Subcutaneous abdominal adipose tissue (tissue), 5 donors: ENCODE results near the gene COMMD2.

Experiments used
- H3K27ac ChIP-seq: one replicate; pipeline ENCODE4 v1.7.0; 2013; ENCODE audit warnings: low read depth, mild to moderate bottlenecking, inconsistent platforms, low read length, moderate library complexity
- H3K27me3 ChIP-seq, 5 donors: one replicate each; pipeline ENCODE4 v1.7.0; 2013; ENCODE audit warnings: low read length in 5 of 5, inconsistent platforms in 1 of 5; ENCODE audit not compliant: control insufficient read depth in 5 of 5, insufficient read depth in 4 of 5
- H3K36me3 ChIP-seq, 5 donors: one replicate each; pipeline ENCODE4 v1.7.0; 2013; ENCODE audit warnings: low read length in 5 of 5; ENCODE audit not compliant: control insufficient read depth in 5 of 5, insufficient read depth in 5 of 5
- H3K4me1 ChIP-seq, 5 donors: one replicate each; pipeline ENCODE4 v1.7.0; 2013; ENCODE audit warnings: low read length in 5 of 5, mild to moderate bottlenecking in 3 of 5, moderate library complexity in 1 of 5; ENCODE audit not compliant: control insufficient read depth in 5 of 5, insufficient read depth in 5 of 5
- H3K4me3 ChIP-seq, 5 donors: one replicate each; pipeline ENCODE4 v1.7.0; 2013; ENCODE audit warnings: low read length in 5 of 5, low read depth in 1 of 5
- H3K9ac ChIP-seq, 5 donors: one replicate each; pipeline ENCODE4 v1.7.0; 2013; ENCODE audit warnings: low read length in 5 of 5, mild to moderate bottlenecking in 4 of 5, moderate library complexity in 3 of 5
- H3K9me3 ChIP-seq, 5 donors: one replicate each; pipeline ENCODE4 v1.7.0; 2013; ENCODE audit warnings: low read length in 5 of 5; ENCODE audit not compliant: control insufficient read depth in 5 of 5
- donor health status: healthy.
- donor health status: healthy.
- donor health status: healthy.
- donor health status: healthy.
- donor health status: healthy.

COMMD2 gene

GRCh38 chr3:149736953-149737205, 15.4 kb downstream of the COMMD2 start:
- no peaks in the 10 kb centered on the region for H3K4me1 ChIP-seq
- no peak overlapping the region for H3K9ac ChIP-seq
- H3K36me3 ChIP-seq: peaks cover 16 to 32% (median 27%) of the 10 kb centered on the region in 5 donors
- H3K27me3 ChIP-seq: no peaks in the 10 kb centered on the region
- H3K4me3 ChIP-seq: no peak overlapping the region
- no peak overlapping the region for H3K27ac ChIP-seq
- H3K9me3 ChIP-seq: no peaks in the 10 kb centered on the region

DNA sequence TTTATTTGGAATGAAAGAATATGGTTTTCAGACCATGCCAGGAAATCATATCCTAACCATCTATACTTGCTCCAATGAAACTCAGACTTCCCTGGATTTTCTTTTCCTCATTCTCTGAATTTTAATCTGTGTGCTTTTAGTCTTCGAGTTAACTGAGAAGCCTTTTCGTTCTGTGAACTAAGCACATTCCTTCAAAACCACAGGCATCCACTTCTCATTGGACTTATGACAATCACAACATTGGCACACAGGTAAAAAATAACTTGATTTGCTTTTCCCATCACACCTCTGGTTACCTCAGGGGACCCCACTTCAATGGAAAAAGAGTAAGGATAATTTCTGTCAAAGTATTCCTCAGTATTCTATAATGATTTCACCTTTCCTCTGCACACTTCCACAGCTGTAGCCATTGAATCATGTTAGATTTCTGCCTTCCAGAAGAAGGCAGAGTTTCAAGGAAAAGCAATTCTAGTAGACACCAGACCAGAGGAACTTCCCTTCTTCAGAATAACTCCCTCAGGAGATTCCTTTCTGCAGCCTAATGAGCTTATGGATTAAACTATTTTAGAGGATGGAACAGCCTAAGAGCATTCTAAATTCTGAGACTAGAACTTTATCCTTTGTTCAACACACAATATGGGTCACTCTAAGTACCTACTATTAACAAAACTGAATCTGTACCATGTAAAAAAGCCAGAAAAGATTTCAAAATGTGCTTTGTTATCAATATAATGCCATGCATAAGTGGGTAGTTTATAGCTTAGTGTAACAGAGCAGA, 15.9 kb downstream of the COMMD2 start:
- Histone ChIP-seq H3K27me3 (no peaks in the 10 kb centered on the region), H3K27ac (no peak overlapping the region)

GRCh38 chr3:149732234-149732633, 20.1 kb downstream of the COMMD2 start:
- H3K4me1 ChIP-seq: no peaks in the 10 kb centered on the region
- peaks cover 0 to 8% (median 0%) of the 10 kb centered on the region in 5 donors for H3K36me3 ChIP-seq
- no peak overlapping the region for H3K27ac ChIP-seq
- H3K9ac ChIP-seq: no peak overlapping the region
- H3K9me3 ChIP-seq: no peaks in the 10 kb centered on the region
- H3K27me3 ChIP-seq: no peaks in the 10 kb centered on the region
- no peak overlapping the region for H3K4me3 ChIP-seq

More for the DNA sequence above, 15.9 kb downstream of the COMMD2 start:
- Histone ChIP-seq H3K4me3 (no peak overlapping the region), H3K9me3 (no peaks in the 10 kb centered on the region), H3K4me1 (no peaks in the 10 kb centered on the region), H3K36me3 (peaks cover 15 to 32% (median 24%) of the 10 kb centered on the region in 5 donors), H3K9ac (no peak overlapping the region)

- Histone ChIP-seq H3K27me3 (no peaks in the 10 kb centered on the region), H3K4me1 (no peaks in the 10 kb centered on the region), H3K4me3 (no peak overlapping the region), H3K36me3 (peaks cover 0 to 3% (median 0%) of the 10 kb centered on the region in 5 donors), H3K9ac (no peak overlapping the region), H3K27ac (no peak overlapping the region), H3K9me3 (no peaks in the 10 kb centered on the region)
These were observed 24.6 kb downstream of the COMMD2 start for GRCh38 chr3:149727656-149728055.

GRCh38 chr3:149726716-149727407, 25.4 kb downstream of the COMMD2 start:
- H3K9me3 ChIP-seq: no peaks in the 10 kb centered on the region
- no peak overlapping the region for H3K4me3 ChIP-seq
- H3K36me3 ChIP-seq: peaks cover 0 to 3% (median 0%) of the 10 kb centered on the region in 5 donors
- H3K9ac ChIP-seq: no peak overlapping the region
- no peaks in the 10 kb centered on the region for H3K4me1 ChIP-seq
- no peak overlapping the region for H3K27ac ChIP-seq
- no peaks in the 10 kb centered on the region for H3K27me3 ChIP-seq

- Histone ChIP-seq H3K27ac (no peak overlapping the region), H3K27me3 (no peaks in the 10 kb centered on the region), H3K36me3 (no peaks in the 10 kb centered on the region), H3K9ac (no peak overlapping the region), H3K9me3 (peaks cover 0 to 6% (median 4%) of the 10 kb centered on the region in 5 donors), H3K4me3 (no peak overlapping the region), H3K4me1 (no peaks in the 10 kb centered on the region)
These were observed 28.5 kb downstream of the COMMD2 start for GRCh38 chr3:149723781-149724180.

- peaks cover 0 to 6% (median 4%) of the 10 kb centered on the region in 5 donors for H3K9me3 ChIP-seq
- no peaks in the 10 kb centered on the region for H3K36me3 ChIP-seq
- H3K27me3 ChIP-seq: no peaks in the 10 kb centered on the region
- H3K9ac ChIP-seq: no peak overlapping the region
- peaks cover 0 to 3% (median 0%) of the 10 kb centered on the region in 5 donors for H3K4me1 ChIP-seq
- H3K27ac ChIP-seq: no peak overlapping the region
- no peak overlapping the region for H3K4me3 ChIP-seq
These were observed 31.4 kb downstream of the COMMD2 start for GRCh38 chr3:149720918-149721317.

DNA sequence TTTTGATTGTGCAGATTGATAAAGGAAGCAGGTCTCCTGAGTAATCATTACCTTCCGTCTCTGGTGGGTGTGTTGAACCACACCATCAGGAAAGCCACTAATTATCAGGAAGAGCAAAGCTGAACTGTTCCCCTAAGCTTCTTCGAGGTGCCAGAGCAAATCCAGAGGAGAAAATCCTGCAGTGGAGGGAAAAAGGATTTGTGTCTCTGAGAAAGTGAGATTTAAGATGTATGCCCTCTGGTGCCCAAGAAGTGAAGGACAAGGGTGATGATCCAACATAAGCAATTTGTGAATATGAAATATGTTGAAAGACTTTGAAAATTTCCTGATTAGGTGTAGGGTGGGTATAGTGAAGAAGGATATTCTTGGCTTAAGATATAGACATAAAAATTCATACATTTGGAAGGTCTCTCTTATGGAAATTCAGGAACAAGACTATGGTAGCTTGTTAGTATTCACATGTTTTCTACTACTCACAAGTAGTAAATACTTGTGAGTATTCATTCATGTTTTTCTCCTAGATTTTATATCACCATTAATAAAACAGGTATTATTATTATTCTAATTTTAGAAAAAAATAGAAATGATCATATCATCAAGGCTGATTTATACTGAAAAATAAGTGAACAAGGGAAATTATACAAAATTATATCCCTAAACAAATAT, 34.8 kb downstream of the COMMD2 start:
- peaks cover 0 to 3% (median 0%) of the 10 kb centered on the region in 5 donors for H3K4me1 ChIP-seq
- H3K27me3 ChIP-seq: no peaks in the 10 kb centered on the region
- no peak overlapping the region for H3K27ac ChIP-seq
- no peaks in the 10 kb centered on the region for H3K36me3 ChIP-seq
- peaks cover 0 to 6% (median 4%) of the 10 kb centered on the region in 5 donors for H3K9me3 ChIP-seq
- peak overlapping the region in 1 of 5 donors; percentile 2 for H3K4me3 ChIP-seq
- no peak overlapping the region for H3K9ac ChIP-seq

- H3K9ac ChIP-seq: no peak overlapping the region
- H3K27ac ChIP-seq: no peak overlapping the region
- peak overlapping the region in 1 of 5 donors; percentile 2 for H3K4me3 ChIP-seq
- H3K36me3 ChIP-seq: no peaks in the 10 kb centered on the region
- no peaks in the 10 kb centered on the region for H3K27me3 ChIP-seq
- peaks cover 0 to 3% (median 0%) of the 10 kb centered on the region in 5 donors for H3K4me1 ChIP-seq
- H3K9me3 ChIP-seq: peaks cover 0 to 6% (median 4%) of the 10 kb centered on the region in 5 donors
These were observed 35.3 kb downstream of the COMMD2 start for GRCh38 chr3:149716984-149717383.

- Histone ChIP-seq H3K36me3 (no peaks in the 10 kb centered on the region), H3K4me1 (peaks cover 0 to 3% (median 0%) of the 10 kb centered on the region in 5 donors), H3K27me3 (no peaks in the 10 kb centered on the region), H3K27ac (no peak overlapping the region), H3K4me3 (no peak overlapping the region), H3K9ac (no peak overlapping the region), H3K9me3 (no peaks in the 10 kb centered on the region)
These were observed 37.0 kb downstream of the COMMD2 start for GRCh38 chr3:149715247-149715646.
